Stimulated activated CD4-positive, alpha-beta T cell treated with anti-CD3 and anti-CD28 coated beads, Interleukin-2, amount 100 ng/mL, for 4 hours (primary cell): ENCODE measurements around the gene FAM167B.
A peak's percentile ranks its signal among the peaks of the same experiment; 100 is the strongest.

Experiments
- DNase-seq: peaks from one replicate; pipeline ENCODE4 v3.0.0-alpha.2; 2020; ENCODE audit warnings: low read depth

FAM167B gene

DNA sequence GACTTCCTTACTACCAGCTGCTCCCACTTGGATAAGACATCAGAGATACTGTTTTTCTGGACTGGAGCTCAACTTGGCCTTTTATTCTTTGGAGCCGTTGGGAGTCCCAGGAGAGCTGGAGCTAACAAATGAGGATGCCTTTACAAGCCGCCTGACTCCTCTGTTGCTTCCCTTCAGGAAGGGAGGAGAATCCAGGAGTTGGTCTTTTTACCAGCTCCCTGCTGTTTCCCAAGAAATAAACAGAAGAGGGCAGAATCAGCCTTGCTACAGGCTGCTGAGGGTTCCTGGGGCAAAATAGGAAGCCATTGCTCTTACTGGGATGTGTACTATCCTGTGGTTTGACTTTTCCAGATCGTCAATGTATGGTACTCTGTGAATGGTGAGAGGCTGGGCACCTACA is 23.3 kb upstream of the FAM167B start:
- DNase-seq: no peak

DNA sequence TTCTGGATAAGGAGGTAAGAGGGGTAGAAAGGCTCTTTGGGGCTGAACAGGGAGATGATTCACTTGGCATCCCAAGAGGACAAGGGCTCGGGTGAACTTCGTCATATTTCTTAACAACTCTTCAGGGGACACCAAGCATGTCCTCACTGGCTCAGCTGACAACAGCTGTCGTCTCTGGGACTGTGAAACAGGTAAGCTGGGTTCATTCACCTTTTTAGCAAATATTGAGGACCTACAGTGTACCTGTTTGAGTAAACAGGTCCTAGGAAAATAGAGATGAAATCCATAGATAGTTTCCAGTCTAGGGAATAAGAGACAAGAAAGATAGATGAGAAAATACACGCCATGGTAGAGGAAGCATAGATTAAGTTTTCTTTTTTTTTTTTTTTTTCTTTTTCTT is 22.7 kb upstream of the FAM167B start:
- DNase-seq: no peak

GRCh38 chr1:32228771-32229170 is 18.3 kb upstream of the FAM167B start:
- DNase-seq: no peak

- DNase-seq: no peak
Observed at GRCh38 chr1:32231843-32232432, 15.1 kb upstream of the FAM167B start.

GRCh38 chr1:32232558-32233304 is 14.3 kb upstream of the FAM167B start:
- no peak for DNase-seq

- DNase-seq: no peak
Observed at GRCh38 chr1:32234792-32235191, 12.2 kb upstream of the FAM167B start.

GRCh38 chr1:32239337-32239736 is 7.7 kb upstream of the FAM167B start:
- DNase-seq: no peak

GRCh38 chr1:32239790-32240139 is 7.3 kb upstream of the FAM167B start:
- no peak for DNase-seq

GRCh38 chr1:32240140-32240951 is 6.7 kb upstream of the FAM167B start:
- DNase-seq: no peak

GRCh38 chr1:32241001-32241763 is 5.8 kb upstream of the FAM167B start:
- DNase-seq: no peak

GRCh38 chr1:32242341-32242851 is 4.6 kb upstream of the FAM167B start:
- DNase-seq: no peak

GRCh38 chr1:32247452-32247851 is 430 bp downstream of the FAM167B start:
- DNase-seq: no peak

- peak; percentile 58 for DNase-seq
Observed at GRCh38 chr1:32247983-32248889, 1.2 kb downstream of the FAM167B start.

DNA sequence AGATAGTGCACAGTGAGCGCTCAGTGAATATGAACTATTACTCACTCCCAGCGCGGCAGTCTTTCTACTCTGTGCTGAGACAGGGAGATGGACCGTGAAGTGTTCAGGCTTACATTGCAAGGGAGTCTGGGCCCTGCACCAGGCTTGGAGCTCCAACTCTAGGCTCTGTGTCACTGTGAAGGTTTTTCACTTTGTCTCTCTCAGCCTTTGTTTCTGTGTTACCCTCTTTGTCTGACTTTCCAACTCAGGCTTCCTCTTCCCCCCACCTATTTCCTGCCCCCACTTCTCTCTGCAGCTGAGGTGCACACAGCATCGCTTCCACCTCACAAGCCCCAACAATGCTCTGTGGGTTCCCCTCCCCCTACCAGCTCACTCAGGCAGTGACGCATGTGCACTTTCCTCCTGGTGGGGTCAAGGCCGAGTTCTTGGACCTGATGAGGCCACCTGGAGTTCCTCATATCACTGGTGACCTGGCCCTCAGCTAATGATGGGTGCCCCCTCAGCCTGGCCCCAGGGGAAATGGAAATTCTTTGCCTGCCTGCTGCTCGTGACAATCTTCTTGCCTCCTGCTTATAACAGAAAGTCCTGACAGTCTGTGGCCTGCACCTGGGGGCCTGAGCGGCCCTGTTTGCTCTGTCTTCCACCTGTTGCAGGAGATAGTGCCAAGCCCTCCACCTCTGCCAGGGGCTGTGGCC is 3.0 kb downstream of the FAM167B start:
- peak; percentile 76 for DNase-seq

DNA sequence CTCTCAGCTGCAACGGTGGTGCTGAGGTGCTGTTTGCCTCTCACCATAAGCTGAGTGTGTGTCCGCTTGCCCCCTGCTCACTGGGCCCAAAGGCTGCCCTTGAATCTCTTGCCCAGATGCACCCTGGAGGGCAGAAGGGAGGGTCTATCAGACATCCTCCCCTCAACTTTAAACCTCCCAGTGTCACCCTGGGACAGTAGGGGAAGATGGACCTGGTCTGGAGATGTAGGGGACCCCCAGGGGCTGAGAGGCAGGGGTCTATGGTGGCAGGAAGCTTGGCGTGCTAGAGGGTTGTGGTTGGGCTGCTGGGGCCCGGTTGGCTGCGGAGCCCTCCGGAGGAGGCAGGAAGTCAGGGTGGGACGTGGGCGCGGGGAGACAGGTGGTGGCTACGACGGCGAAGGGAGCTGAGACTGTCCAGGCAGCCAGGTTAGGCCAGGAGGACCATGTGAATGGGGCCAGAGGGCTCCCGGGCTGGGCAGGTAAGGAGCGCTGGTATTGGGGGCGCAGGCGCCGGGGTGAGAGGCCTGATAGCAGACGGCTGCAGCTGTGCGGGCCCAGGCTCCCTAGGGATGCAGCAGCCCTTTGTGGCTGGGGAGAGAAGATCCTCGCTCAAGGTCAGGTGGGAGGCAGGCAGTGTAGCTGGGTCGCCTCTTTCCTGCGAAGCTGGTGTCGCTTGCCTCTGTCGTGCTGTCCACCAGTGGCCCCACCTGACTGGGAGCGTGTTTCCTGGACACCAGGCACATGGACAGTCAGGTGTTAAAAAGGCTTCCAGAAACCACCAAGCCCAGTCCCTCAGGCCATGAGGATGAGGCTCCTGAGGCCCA is 4.1 kb downstream of the FAM167B start, which contains the start of gene LCK:
Gene LCK (plus strand): TSS at position 373 of the 824 bp plus-strand sequence. CDS start 23,065 bp downstream, outside the sequence.
- peak; percentile 50 for DNase-seq

GRCh38 chr1:32255072-32256071 is 8.3 kb downstream of the FAM167B start:
- no peak for DNase-seq

GRCh38 chr1:32256473-32257226 is 9.6 kb downstream of the FAM167B start:
- no peak for DNase-seq

DNA sequence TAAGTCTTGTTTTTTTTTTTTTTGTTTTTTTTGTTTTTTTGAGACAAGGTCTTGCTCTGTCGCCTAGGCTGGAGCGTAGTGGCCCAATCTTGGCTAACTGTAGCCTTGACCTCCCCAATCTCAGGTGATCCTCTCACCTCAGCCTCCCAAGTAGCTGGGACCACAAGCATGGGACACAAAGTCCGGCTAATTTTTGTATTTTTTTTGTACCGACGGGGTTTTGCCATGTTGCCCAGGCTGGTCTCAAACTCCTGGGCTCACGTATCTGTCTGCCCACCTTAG is 10.1 kb downstream of the FAM167B start:
- no peak for DNase-seq
